Neutrophil (primary cell): ENCODE measurements around the gene ARHGAP8.

Experiments
- H3K27ac ChIP-seq: fragments of 200-600 bp; sonication (generic); 2 replicates; pipeline ENCODE4 v1.5.1; 2016; ENCODE audit warnings: mild to moderate bottlenecking, moderate library complexity
- H3K27me3 ChIP-seq: fragments of 200-600 bp; sonication (generic); 2 replicates; pipeline ENCODE4 v1.6.0; 2016; ENCODE audit warnings: mild to moderate bottlenecking
- H3K36me3 ChIP-seq: fragments of 200-600 bp; sonication (generic); 2 replicates; pipeline ENCODE4 v1.5.1; 2017
- H3K4me1 ChIP-seq, 2 experiments: fragments of 200-600 bp in 1 of 2; sonication (generic) in 1 of 2; 1 replicate in 1 of 2; 2 replicates in 1 of 2; pipeline versions ENCODE4 v1.5.1 to v1.6.1; 2013 to 2016; ENCODE audit warnings: low read depth in 1 of 2, low read length in 1 of 2, mild to moderate bottlenecking in 1 of 2, moderate library complexity in 1 of 2; ENCODE audit not compliant: control insufficient read depth in 1 of 2, insufficient read depth in 1 of 2
- H3K4me3 ChIP-seq, 2 experiments: fragments of 200-600 bp in 1 of 2; sonication (generic) in 1 of 2; 1 replicate in 1 of 2; 2 replicates in 1 of 2; pipeline ENCODE4 v1.5.1; 2013 to 2016; ENCODE audit warnings: low read depth in 1 of 2, low read length in 1 of 2, mild to moderate bottlenecking in 1 of 2, moderate library complexity in 1 of 2
- H3K9me3 ChIP-seq: fragments of 200-600 bp; sonication (generic); 2 replicates; pipeline ENCODE4 v1.5.1; 2016
- CTCF ChIP-seq: fragments of 200-600 bp; sonication (generic); IDR thresholded peaks from 2 replicates; pipeline ENCODE4 v1.5.1; 2016; ENCODE audit warnings: antibody characterized with exemption

The ARHGAP8 gene

GRCh38 chr22:44815099-44816070 lies 63.0 kb downstream of the ARHGAP8 start:
- no peak overlapping the region for H3K27ac ChIP-seq

DNA sequence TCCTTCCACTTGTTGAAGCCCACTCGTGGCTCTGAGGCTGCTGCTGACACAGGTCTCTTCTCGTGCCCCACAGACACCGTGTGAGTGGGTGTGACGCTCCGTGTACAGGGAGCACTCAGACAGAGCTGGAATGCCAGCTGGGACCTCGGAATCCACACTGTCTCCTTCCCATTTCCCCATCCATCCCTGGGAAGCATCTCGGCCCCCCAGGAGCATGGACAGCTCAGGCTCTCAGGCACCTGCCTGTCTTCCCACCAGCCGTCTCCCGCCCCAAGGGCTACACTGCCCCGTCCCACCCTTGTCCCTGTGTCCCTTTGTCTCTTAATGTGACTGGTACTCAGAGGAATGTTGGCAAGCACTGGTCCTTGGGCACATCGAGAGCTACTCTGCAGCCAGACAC lies 63.8 kb downstream of the ARHGAP8 start:
- no peaks in the 10 kb centered on the region for H3K27me3 ChIP-seq
- H3K4me1 ChIP-seq, result no peaks in the 10 kb centered on the region
- no peaks in the 10 kb centered on the region for H3K9me3 ChIP-seq
- TF ChIP-seq CTCF, result no peak
- no peak overlapping the region for H3K27ac ChIP-seq
- no peaks in the 10 kb centered on the region for H3K36me3 ChIP-seq
- no peak overlapping the region for H3K4me3 ChIP-seq

More at GRCh38 chr22:44815099-44816070, 63.0 kb downstream of the ARHGAP8 start:
- no peak for TF ChIP-seq CTCF
- Histone ChIP-seq H3K4me3 (no peak overlapping the region), H3K9me3 (no peaks in the 10 kb centered on the region), H3K27me3 (no peaks in the 10 kb centered on the region), H3K36me3 (no peaks in the 10 kb centered on the region), H3K4me1 (no peaks in the 10 kb centered on the region)

- Histone ChIP-seq H3K27me3 (no peaks in the 10 kb centered on the region), H3K4me1 (no peaks in the 10 kb centered on the region), H3K27ac (no peak overlapping the region), H3K36me3 (no peaks in the 10 kb centered on the region), H3K4me3 (no peak overlapping the region), H3K9me3 (no peaks in the 10 kb centered on the region)
- TF ChIP-seq CTCF, result no peak
Observed at GRCh38 chr22:44818727-44819126, 66.4 kb downstream of the ARHGAP8 start.

DNA sequence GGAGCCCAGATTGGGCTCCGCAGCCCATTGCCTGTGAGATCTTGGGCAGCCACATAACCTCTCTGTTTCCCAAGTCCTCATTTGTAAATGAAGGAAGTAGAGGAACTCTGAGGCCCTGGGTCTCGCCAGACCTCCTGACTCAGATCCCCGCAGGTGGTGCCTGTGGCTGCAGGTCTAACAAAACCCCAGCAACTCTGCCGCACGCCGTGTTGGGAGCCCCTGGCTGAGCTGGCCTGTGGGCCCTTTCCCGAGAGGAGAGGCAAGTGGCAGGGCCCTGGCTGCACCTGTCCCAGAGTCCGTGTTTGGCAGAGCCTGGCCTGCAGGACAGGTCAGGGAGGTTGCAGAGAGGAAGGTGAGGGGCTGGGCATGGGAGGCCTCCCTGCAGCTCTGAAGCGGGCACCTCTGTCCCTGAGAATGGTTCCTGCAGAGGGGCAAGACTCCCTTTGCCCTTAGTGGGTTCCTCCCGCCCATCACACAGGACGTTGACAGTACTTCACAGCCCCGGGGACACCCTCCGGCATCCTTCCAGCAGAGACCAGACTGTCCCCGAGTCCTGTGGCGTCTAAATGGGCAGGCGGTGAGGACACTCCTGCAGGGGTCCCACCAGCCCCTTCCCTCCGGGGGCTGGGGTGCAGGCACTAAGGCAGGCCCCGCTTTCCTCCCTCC lies 67.7 kb downstream of the ARHGAP8 start:
- TF ChIP-seq CTCF, result no peak
- H3K4me1 ChIP-seq, result no peaks in the 10 kb centered on the region
- H3K9me3 ChIP-seq, result no peaks in the 10 kb centered on the region
- no peak overlapping the region for H3K27ac ChIP-seq
- no peak overlapping the region for H3K4me3 ChIP-seq
- H3K36me3 ChIP-seq, result no peaks in the 10 kb centered on the region
- no peaks in the 10 kb centered on the region for H3K27me3 ChIP-seq

GRCh38 chr22:44821741-44822475 lies 69.5 kb downstream of the ARHGAP8 start:
- no peak overlapping the region for H3K4me3 ChIP-seq
- H3K4me1 ChIP-seq, result no peaks in the 10 kb centered on the region
- no peaks in the 10 kb centered on the region for H3K36me3 ChIP-seq
- no peak overlapping the region for H3K27ac ChIP-seq
- no peaks in the 10 kb centered on the region for H3K27me3 ChIP-seq
- no peaks in the 10 kb centered on the region for H3K9me3 ChIP-seq
- no peak for TF ChIP-seq CTCF
